Esophagus squamous epithelium (tissue), 5 donors: ENCODE results near the gene ANKRD44. TPM values are rescaled to one million over a fixed set of nuclear protein-coding genes. Genes with fewer than 3 reads are reported as not detected.

ENCODE experiments used
- DNase-seq: peaks from one replicate; lab custom pipeline; 2025; lab: John Stamatoyannopoulos, UW
- H3K27ac ChIP-seq, 4 donors: fragments of 200-600 bp; sonication (generic); one replicate each; pipeline ENCODE4 v1.5.1; 2016 to 2019; ENCODE audit warnings: mild to moderate bottlenecking in 1 of 4
- H3K27me3 ChIP-seq, 4 donors: fragments of 200-600 bp; sonication (generic); 1 replicate in 3 of 4; 2 replicates in 1 of 4; pipeline versions ENCODE4 v1.5.1 to v1.6.0; 2017 to 2021; ENCODE audit warnings: antibody characterized with exemption in 1 of 4
- H3K36me3 ChIP-seq, 3 donors: fragments of 200-600 bp; sonication (generic); one replicate each; pipeline ENCODE4 v1.5.1; 2016 to 2019
- H3K4me1 ChIP-seq, 3 donors: fragments of 200-600 bp; sonication (generic); one replicate each; pipeline ENCODE4 v1.5.1; 2017 to 2019
- H3K4me3 ChIP-seq, 4 donors: fragments of 200-600 bp; sonication (generic); 1 replicate in 3 of 4; 2 replicates in 1 of 4; pipeline ENCODE4 v1.5.1; 2016 to 2019; ENCODE audit warnings: mild to moderate bottlenecking in 2 of 4, moderate library complexity in 1 of 4
- H3K9me3 ChIP-seq, 3 donors: fragments of 200-600 bp; sonication (generic); one replicate each; pipeline ENCODE4 v1.5.1; 2016 to 2019
- CTCF ChIP-seq, 6 experiments: fragments of 450-650 bp in 4 of 6; fragments of 200-600 bp in 2 of 6; sonication (generic) in 2 of 6; IDR thresholded peaks; one replicate each; pipeline ENCODE4 v1.5.1; 2016 to 2019; ENCODE audit warnings: antibody characterized with exemption in 6 of 6, mild to moderate bottlenecking in 4 of 6, moderate library complexity in 4 of 6
- POLR2A ChIP-seq, 4 donors: fragments of 450-650 bp; IDR thresholded peaks; one replicate each; pipeline ENCODE4 v1.6.1; 2017; ENCODE audit warnings: antibody characterized with exemption in 4 of 4, mild to moderate bottlenecking in 4 of 4, moderate library complexity in 3 of 4
- WGBS, 2 donors: methylation state at CpG; one replicate each; pipeline ENCODE4 v1.1.5; 2018; 5-methylcytosine and 5-hydroxymethylcytosine counted together
- intact Hi-C: fragments of 100-400 bp; cut with DNase I; formaldehyde crosslinking; loops from one replicate; pipeline ENCODE4 v1.15.0; 2022
- total RNA-seq, 4 donors: library from RNA; depleted of rRNA; stranded (reverse); fragments of >200 nt; gene quantifications; one replicate each; pipeline ENCODE4 v1.1.0, GENCODE V29; 2016
- donor health status: DM: yes; HTN: yes; CAD: no.

The ANKRD44 gene
- total RNA-seq, 4 donors from 2014 or later = 4.5 to 54.0 (median 11.4) TPM

GRCh38 chr2:197308996-197309690 lies 1.4 kb downstream of the ANKRD44 start:
- no peaks in the 10 kb centered on the region for H3K36me3 ChIP-seq
- peaks cover 0 to 58% (median 13%) of the 10 kb centered on the region in 3 donors for H3K4me1 ChIP-seq
- H3K27me3 ChIP-seq = no peaks in the 10 kb centered on the region
- intact Hi-C loops = no loop called here
- peak overlapping the region; percentile 45 to 84 (median 68) for H3K4me3 ChIP-seq
- no peak for TF ChIP-seq CTCF (IDR thresholded peaks at IDR 0.05)
- no peak for TF ChIP-seq POLR2A (IDR thresholded peaks at IDR 0.05)
- 33 to 56% methylated on average over 7 to 8 of the region's 8 CpGs for WGBS, 2 donors
- H3K9me3 ChIP-seq = no peaks in the 10 kb centered on the region
- peak overlapping the region; percentile 78 to 94 (median 86) for H3K27ac ChIP-seq
- no peak for DNase-seq

GRCh38 chr2:197308585-197308984 lies 2.0 kb downstream of the ANKRD44 start:
- Histone ChIP-seq H3K27me3 (no peaks in the 10 kb centered on the region), H3K36me3 (no peaks in the 10 kb centered on the region), H3K27ac (peak overlapping the region; percentile 47 to 89 (median 80)), H3K4me3 (peak overlapping the region in 2 of 4 donors; percentile 69 to 84), H3K4me1 (peaks cover 0 to 63% (median 13%) of the 10 kb centered on the region in 3 donors), H3K9me3 (no peaks in the 10 kb centered on the region)
- intact Hi-C loops = no loop called here
- TF ChIP-seq CTCF (IDR thresholded peaks at IDR 0.05) (no peak), POLR2A (IDR thresholded peaks at IDR 0.05) (no peak)
- 37 to 62% methylated on average over 2 of the region's 2 CpGs for WGBS, 2 donors
- DNase-seq = no peak

GRCh38 chr2:197307933-197308521 lies 2.6 kb downstream of the ANKRD44 start:
- Histone ChIP-seq H3K9me3 (no peaks in the 10 kb centered on the region), H3K27me3 (no peaks in the 10 kb centered on the region), H3K27ac (peak overlapping the region; percentile 47 to 89 (median 80)), H3K4me3 (peak overlapping the region in 2 of 4 donors; percentile 69 to 84), H3K4me1 (peaks cover 0 to 64% (median 13%) of the 10 kb centered on the region in 3 donors), H3K36me3 (no peaks in the 10 kb centered on the region)
- WGBS, 2 donors = 68 to 86% methylated on average over 7 of the region's 7 CpGs
- DNase-seq = no peak
- intact Hi-C loops = no loop called here
- TF ChIP-seq POLR2A (IDR thresholded peaks at IDR 0.05) (peak in 1 of 4 donors; percentile 28), CTCF (IDR thresholded peaks at IDR 0.05) (no peak)

- Histone ChIP-seq H3K27ac (peak overlapping the region; percentile 47 to 89 (median 66)), H3K36me3 (no peaks in the 10 kb centered on the region), H3K4me3 (peak overlapping the region in 2 of 4 donors; percentile 24 to 69), H3K27me3 (no peaks in the 10 kb centered on the region), H3K9me3 (no peaks in the 10 kb centered on the region), H3K4me1 (peaks cover 0 to 70% (median 13%) of the 10 kb centered on the region in 3 donors)
- no peak for DNase-seq
- WGBS, 2 donors = 54 to 64% methylated on average over 1 of the region's 1 CpG
- intact Hi-C loops = no loop called here
- TF ChIP-seq POLR2A (IDR thresholded peaks at IDR 0.05) (no peak), CTCF (IDR thresholded peaks at IDR 0.05) (no peak)
Measured at GRCh38 chr2:197307236-197307932, 3.2 kb downstream of the ANKRD44 start.

GRCh38 chr2:197306696-197307040 lies 3.9 kb downstream of the ANKRD44 start:
- Histone ChIP-seq H3K27me3 (no peaks in the 10 kb centered on the region), H3K4me3 (no peak overlapping the region), H3K9me3 (no peaks in the 10 kb centered on the region), H3K4me1 (peaks cover 0 to 71% (median 13%) of the 10 kb centered on the region in 3 donors), H3K27ac (peak overlapping the region in 3 of 4 donors; percentile 53 to 89 (median 68)), H3K36me3 (no peaks in the 10 kb centered on the region)
- TF ChIP-seq CTCF (IDR thresholded peaks at IDR 0.05) = no peak
- TF ChIP-seq POLR2A (IDR thresholded peaks at IDR 0.05) = peak in 1 of 4 donors; percentile 8
- intact Hi-C loops = no loop called here
- 38 to 39% methylated on average over 2 to 3 of the region's 3 CpGs for WGBS, 2 donors
- DNase-seq = no peak
